GM12872 (cell line): ENCODE results near the gene SUB1.

ENCODE experiments used
- CTCF ChIP-seq: IDR thresholded peaks from 3 replicates; pipeline ENCODE4 v1.5.1; 2011; ENCODE audit warnings: low read depth, mild to moderate bottlenecking, low read length, moderate library complexity; ENCODE audit not compliant: insufficient read depth

The SUB1 gene

GRCh38 chr5:32646061-32646969 lies 61.0 kb downstream of the SUB1 start:
- TF ChIP-seq CTCF, result no peak

GRCh38 chr5:32651088-32651487 lies 65.7 kb downstream of the SUB1 start:
- no peak for TF ChIP-seq CTCF

GRCh38 chr5:32651638-32652037 lies 66.3 kb downstream of the SUB1 start:
- TF ChIP-seq CTCF, result no peak
